ENCODE data around the gene ITGAL. TPM values are rescaled to one million over a fixed set of nuclear protein-coding genes. Genes with fewer than 3 reads are reported as not detected.

Gene ITGAL
- total RNA-seq, 2 experiments from 2014 or later = 40.2 to 140 TPM

- H3K4me3 ChIP-seq (ENCODE audit: low read depth, low read length, poor library complexity, severe bottlenecking) = no peak overlapping the region
- H3K9me3 ChIP-seq (ENCODE audit: low read length) = no peaks in the 10 kb centered on the region
- H3K36me3 ChIP-seq (ENCODE audit: insufficient read depth, low read length) = no peaks in the 10 kb centered on the region; the same call in 1 of the 2 replicates
- ChIA-PET POLR2A (interaction anchor here (0.6 to 7.4 kb wide), 9 partner anchors 7 to 152 kb away, joined by 3 to 69 read pairs (median 4); partner anchors contain the start of gene ITGAL), CTCF (ENCODE audit: unreplicated experiment) (interaction anchor here (0.6 to 1.5 kb wide), 3 partner anchors 15 to 77 kb away, joined by 3 to 4 read pairs (median 3); partner anchors contain the start of gene ITGAL)
- peak overlapping the region; percentile 47; the same call in 1 of the 2 replicates for H2AFZ ChIP-seq (ENCODE audit: low read length)
- no TSS peak for BruUV-seq (replicated peaks)
- TF ChIP-seq EZH2phosphoT487 (IDR thresholded peaks at IDR 0.05; ENCODE audit: borderline replicate concordance, low read depth, low read length) (no peak), CTCF (conservative IDR thresholded peaks at IDR 0.05; ENCODE audit: low read length) (no peak)
- intact Hi-C loops (cut with micrococcal nuclease; ENCODE audit: unreplicated experiment) = loop anchor here (2.0 kb wide), 1 partner anchor 15 kb away; the partner anchor contains the start of gene ITGAL
- H3K4me1 ChIP-seq (ENCODE audit: insufficient read depth, low read length, poor library complexity, severe bottlenecking) = peaks cover 79% of the 10 kb centered on the region
- H3K79me2 ChIP-seq (ENCODE audit: insufficient read depth, low read depth, low read length) = no peaks in the 10 kb centered on the region
- no peaks in the 10 kb centered on the region for H4K20me1 ChIP-seq (ENCODE audit: insufficient read depth, low read length)
- peak overlapping the region; percentile 74 for H3K27ac ChIP-seq (ENCODE audit: low read depth, low read length, poor library complexity, severe bottlenecking)
- no peaks in the 10 kb centered on the region for H3K9me2 ChIP-seq (ENCODE audit: insufficient read depth, low read length)
- no peak for DNase-seq (ENCODE audit: low spot score)
- peak overlapping the region; percentile 72; the same call in 1 of the 2 replicates for H3K4me2 ChIP-seq (ENCODE audit: low read length)
These were observed 14.6 kb upstream of the ITGAL start for GRCh38 chr16:30457743-30458560.

DNA sequence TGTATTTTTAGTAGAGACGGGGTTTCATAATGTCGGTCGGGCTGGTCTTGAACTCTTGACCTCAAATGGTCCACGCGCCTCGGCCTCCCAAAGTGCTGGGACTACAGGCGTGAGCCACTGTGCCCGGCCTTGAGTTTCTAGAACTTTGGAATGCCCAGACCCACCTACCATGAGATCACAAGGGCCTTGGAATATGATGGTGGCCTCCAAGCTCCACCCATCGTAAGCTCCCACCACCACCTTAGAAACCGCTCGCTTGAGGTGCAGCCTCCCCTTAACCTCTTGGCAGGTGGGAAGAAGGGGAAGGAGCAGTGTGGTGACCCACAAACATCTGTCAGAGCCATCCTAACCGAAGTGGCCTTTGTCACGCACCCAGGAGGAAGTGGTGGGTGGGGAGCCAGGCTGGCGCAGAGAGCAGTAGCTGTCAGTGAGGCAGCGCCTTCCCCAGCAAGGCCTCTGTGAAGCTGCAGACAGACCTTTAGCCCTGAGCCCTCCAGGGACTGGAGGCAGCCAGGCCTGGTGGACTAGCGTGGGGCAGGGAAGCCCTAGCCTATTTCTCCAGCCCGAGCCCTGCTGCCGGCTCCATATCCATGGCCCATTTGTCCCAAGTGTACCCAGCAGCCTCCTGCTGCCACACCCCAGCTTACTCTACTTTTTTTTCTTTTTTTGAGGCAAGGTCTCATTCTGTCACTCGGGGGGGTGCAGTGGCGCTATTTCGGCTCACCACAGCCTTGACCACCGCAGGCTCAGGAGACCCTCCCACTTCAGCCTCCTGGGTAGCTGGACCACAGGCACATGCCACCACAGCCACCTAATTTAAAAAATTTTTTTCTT lies 13.8 kb upstream of the ITGAL start:
- H3K9me2 ChIP-seq (ENCODE audit: insufficient read depth, low read length) = no peaks in the 10 kb centered on the region
- H3K4me3 ChIP-seq (ENCODE audit: low read depth, low read length, poor library complexity, severe bottlenecking) = peak overlapping the region; percentile 28
- no peaks in the 10 kb centered on the region for H3K79me2 ChIP-seq (ENCODE audit: insufficient read depth, low read depth, low read length)
- H3K36me3 ChIP-seq (ENCODE audit: insufficient read depth, low read length) = no peaks in the 10 kb centered on the region; the same call in 1 of the 2 replicates
- peak; percentile 84 for DNase-seq (ENCODE audit: low spot score)
- CTCF ChIA-PET (ENCODE audit: unreplicated experiment) = interaction anchor here (1.5 kb wide), 1 partner anchor 77 kb away, joined by 3 read pairs; no protein-coding TSS in a partner anchor
- H3K4me1 ChIP-seq (ENCODE audit: insufficient read depth, low read length, poor library complexity, severe bottlenecking) = peaks cover 79% of the 10 kb centered on the region
- intact Hi-C loops (cut with micrococcal nuclease; ENCODE audit: unreplicated experiment) = loop anchor here (2.0 kb wide), 1 partner anchor 14 kb away; the partner anchor contains the start of gene ITGAL
- BruUV-seq (replicated peaks) = no TSS peak
- peak overlapping the region; percentile 72 for H3K4me2 ChIP-seq (ENCODE audit: low read length)
- H3K27ac ChIP-seq (ENCODE audit: low read depth, low read length, poor library complexity, severe bottlenecking) = peak overlapping the region; percentile 74
- H2AFZ ChIP-seq (ENCODE audit: low read length) = peak overlapping the region; percentile 59
- POLR2A ChIA-PET = interaction anchor here (0.7 to 7.4 kb wide), 6 partner anchors 8 to 38 kb away, joined by 3 to 69 read pairs (median 4); partner anchors contain the start of gene ITGAL
- no peaks in the 10 kb centered on the region for H3K9me3 ChIP-seq (ENCODE audit: low read length)
- TF ChIP-seq CTCF (conservative IDR thresholded peaks at IDR 0.05; ENCODE audit: low read length) = 0 out of 2 replicates have a peak, but pooled peaks have one; percentile 27
- no peak for TF ChIP-seq EZH2phosphoT487 (IDR thresholded peaks at IDR 0.05; ENCODE audit: borderline replicate concordance, low read depth, low read length)
- no peaks in the 10 kb centered on the region for H4K20me1 ChIP-seq (ENCODE audit: insufficient read depth, low read length)

All from OCI-LY7 (cell line).